Measurements from ENCODE around the gene TMEM125. TPM values are rescaled to one million over a fixed set of nuclear protein-coding genes. Genes with fewer than 3 reads are reported as not detected.

TMEM125 gene
- total RNA-seq, 2 donors from 2014 or later = 11.7 to 16.6 TPM

DNA sequence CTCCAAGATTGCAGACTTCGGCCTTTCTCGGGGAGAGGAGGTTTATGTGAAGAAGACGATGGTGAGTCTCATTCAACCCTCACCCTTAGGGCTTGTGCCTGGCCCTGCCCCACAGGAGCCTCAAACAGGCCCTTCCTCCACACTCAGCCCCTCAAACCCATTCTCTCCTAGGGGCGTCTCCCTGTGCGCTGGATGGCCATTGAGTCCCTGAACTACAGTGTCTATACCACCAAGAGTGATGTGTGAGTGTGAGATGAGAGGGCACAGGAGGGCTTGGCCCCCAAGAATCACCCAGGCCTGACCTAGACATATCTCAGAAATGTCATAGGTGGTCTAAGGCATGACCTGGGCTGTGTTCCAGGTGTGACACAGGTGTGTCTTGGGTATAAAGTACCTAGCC lies 49.5 kb downstream of the TMEM125 start:
- Histone ChIP-seq H3K4me1 (ENCODE audit: control insufficient read depth, insufficient read depth, low read length) (no peaks in the 10 kb centered on the region), H3K36me3 (ENCODE audit: control insufficient read depth, insufficient read depth, low read length) (no peaks in the 10 kb centered on the region), H3K9ac (ENCODE audit: extremely low read depth, low read length, poor library complexity, severe bottlenecking) (no peak overlapping the region), H3K27ac (ENCODE audit: low read depth, low read length) (no peak overlapping the region), H3K4me3 (ENCODE audit: low read length) (no peak overlapping the region), H3K27me3 (ENCODE audit: control insufficient read depth, insufficient read depth, low read length, poor library complexity, severe bottlenecking) (no peaks in the 10 kb centered on the region), H3K9me3 (ENCODE audit: control insufficient read depth, low read length) (no peaks in the 10 kb centered on the region)
- H3K36me3 Mint-ChIP-seq (ENCODE audit: low read depth) = no peaks in the 10 kb centered on the region
- 98% methylated on average over 5 of the region's 5 CpGs; no CpG with 5 or more reads in 1 of the 2 experiments for WGBS, 2 experiments (ENCODE audit: insufficient coverage in 1 of 2, insufficient read length in 1 of 2)
- no peak overlapping the region for H3K27ac Mint-ChIP-seq
- no peak overlapping the region for H3K4me3 Mint-ChIP-seq
- DNase-seq = peak; percentile 17
- TF ChIP-seq, protein P1, sequence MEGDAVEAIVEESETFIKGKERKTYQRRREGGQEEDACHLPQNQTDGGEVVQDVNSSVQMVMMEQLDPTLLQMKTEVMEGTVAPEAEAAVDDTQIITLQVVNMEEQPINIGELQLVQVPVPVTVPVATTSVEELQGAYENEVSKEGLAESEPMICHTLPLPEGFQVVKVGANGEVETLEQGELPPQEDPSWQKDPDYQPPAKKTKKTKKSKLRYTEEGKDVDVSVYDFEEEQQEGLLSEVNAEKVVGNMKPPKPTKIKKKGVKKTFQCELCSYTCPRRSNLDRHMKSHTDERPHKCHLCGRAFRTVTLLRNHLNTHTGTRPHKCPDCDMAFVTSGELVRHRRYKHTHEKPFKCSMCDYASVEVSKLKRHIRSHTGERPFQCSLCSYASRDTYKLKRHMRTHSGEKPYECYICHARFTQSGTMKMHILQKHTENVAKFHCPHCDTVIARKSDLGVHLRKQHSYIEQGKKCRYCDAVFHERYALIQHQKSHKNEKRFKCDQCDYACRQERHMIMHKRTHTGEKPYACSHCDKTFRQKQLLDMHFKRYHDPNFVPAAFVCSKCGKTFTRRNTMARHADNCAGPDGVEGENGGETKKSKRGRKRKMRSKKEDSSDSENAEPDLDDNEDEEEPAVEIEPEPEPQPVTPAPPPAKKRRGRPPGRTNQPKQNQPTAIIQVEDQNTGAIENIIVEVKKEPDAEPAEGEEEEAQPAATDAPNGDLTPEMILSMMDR (conservative IDR thresholded peaks at IDR 0.05) = no peak
- peaks cover 12% of the 10 kb centered on the region for H3K4me1 Mint-ChIP-seq
- no peaks in the 10 kb centered on the region for H3K9me3 Mint-ChIP-seq
- no peaks in the 10 kb centered on the region for H3K27me3 Mint-ChIP-seq (ENCODE audit: insufficient read depth)

DNA sequence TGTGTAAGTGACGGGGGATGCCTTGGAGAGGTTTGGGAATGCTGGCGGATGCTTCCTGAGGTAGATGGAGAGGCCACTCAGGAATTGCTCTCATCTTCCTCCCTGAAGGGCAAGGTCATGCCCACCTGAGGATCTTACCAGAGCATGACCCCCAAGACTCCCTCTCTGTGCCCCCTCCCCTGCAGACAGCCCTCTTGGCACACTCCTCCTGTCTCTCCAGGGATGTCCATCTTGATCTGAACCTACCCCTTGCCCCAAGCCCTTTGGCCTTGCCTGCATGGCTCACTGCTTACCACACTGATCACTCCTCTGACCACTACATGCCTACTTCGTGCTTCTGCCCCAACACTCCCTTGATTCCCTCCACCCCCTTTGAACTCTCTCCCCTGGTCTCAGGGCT lies 50.0 kb downstream of the TMEM125 start:
- DNase-seq = peak; percentile 23
- H3K36me3 ChIP-seq (ENCODE audit: control insufficient read depth, insufficient read depth, low read length) = no peaks in the 10 kb centered on the region
- TF ChIP-seq, protein P1 (conservative IDR thresholded peaks at IDR 0.05) = no peak
- no peaks in the 10 kb centered on the region for H3K9me3 ChIP-seq (ENCODE audit: control insufficient read depth, low read length)
- Mint-ChIP-seq H3K4me3 (no peak overlapping the region), H3K27me3 (ENCODE audit: insufficient read depth) (no peaks in the 10 kb centered on the region), H3K9me3 (peaks cover 2% of the 10 kb centered on the region), H3K4me1 (peaks cover 16% of the 10 kb centered on the region), H3K36me3 (ENCODE audit: low read depth) (no peaks in the 10 kb centered on the region), H3K27ac (peak overlapping the region; percentile 7)
- H3K4me1 ChIP-seq (ENCODE audit: control insufficient read depth, insufficient read depth, low read length) = no peaks in the 10 kb centered on the region
- H3K4me3 ChIP-seq (ENCODE audit: low read length) = no peak overlapping the region
- no peak overlapping the region for H3K9ac ChIP-seq (ENCODE audit: extremely low read depth, low read length, poor library complexity, severe bottlenecking)
- H3K27ac ChIP-seq (ENCODE audit: low read depth, low read length) = no peak overlapping the region
- WGBS, 2 experiments (ENCODE audit: insufficient coverage in 1 of 2, insufficient read length in 1 of 2) = 93% methylated on average over 2 to 3 of the region's 3 CpGs
- H3K27me3 ChIP-seq (ENCODE audit: control insufficient read depth, insufficient read depth, low read length, poor library complexity, severe bottlenecking) = no peaks in the 10 kb centered on the region

DNA sequence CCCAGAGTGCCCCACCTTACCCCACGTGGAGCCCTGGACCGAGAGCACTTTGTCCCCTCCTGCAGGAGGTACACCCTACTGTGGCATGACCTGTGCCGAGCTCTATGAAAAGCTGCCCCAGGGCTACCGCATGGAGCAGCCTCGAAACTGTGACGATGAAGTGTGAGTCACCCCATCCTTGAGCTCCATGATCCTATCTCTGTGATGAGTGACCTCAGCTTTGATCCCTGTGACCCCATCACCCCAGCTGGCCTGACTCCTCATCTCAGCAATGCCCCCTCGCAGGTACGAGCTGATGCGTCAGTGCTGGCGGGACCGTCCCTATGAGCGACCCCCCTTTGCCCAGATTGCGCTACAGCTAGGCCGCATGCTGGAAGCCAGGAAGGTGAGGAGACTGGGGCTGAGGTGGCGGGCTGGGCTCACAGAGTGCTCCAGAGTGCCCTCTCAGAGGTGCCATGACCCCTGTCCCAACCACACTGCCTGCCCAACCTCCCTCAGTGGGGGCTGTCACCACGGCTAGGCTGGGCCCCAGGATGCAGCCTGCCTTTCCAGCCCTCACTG lies 51.6 kb downstream of the TMEM125 start:
- Mint-ChIP-seq H3K27me3 (ENCODE audit: insufficient read depth) (no peaks in the 10 kb centered on the region), H3K4me1 (peaks cover 18% of the 10 kb centered on the region), H3K9me3 (peaks cover 14% of the 10 kb centered on the region), H3K36me3 (ENCODE audit: low read depth) (no peaks in the 10 kb centered on the region), H3K27ac (no peak overlapping the region), H3K4me3 (no peak overlapping the region)
- Histone ChIP-seq H3K4me1 (ENCODE audit: control insufficient read depth, insufficient read depth, low read length) (no peaks in the 10 kb centered on the region), H3K4me3 (ENCODE audit: low read length) (no peak overlapping the region), H3K9ac (ENCODE audit: extremely low read depth, low read length, poor library complexity, severe bottlenecking) (no peak overlapping the region), H3K9me3 (ENCODE audit: control insufficient read depth, low read length) (peaks cover 12% of the 10 kb centered on the region), H3K27me3 (ENCODE audit: control insufficient read depth, insufficient read depth, low read length, poor library complexity, severe bottlenecking) (no peaks in the 10 kb centered on the region), H3K36me3 (ENCODE audit: control insufficient read depth, insufficient read depth, low read length) (no peaks in the 10 kb centered on the region), H3K27ac (ENCODE audit: low read depth, low read length) (no peak overlapping the region)
- TF ChIP-seq, protein P1 (conservative IDR thresholded peaks at IDR 0.05) = no peak
- WGBS, 2 experiments (ENCODE audit: insufficient coverage in 1 of 2, insufficient read length in 1 of 2) = 91 to 94% methylated on average over 10 to 16 of the region's 16 CpGs
- DNase-seq = peak; percentile 22

Data from endodermal cell (in vitro differentiated cells).